K562 (cell line): ENCODE results near the gene KCNH3. TPM values are rescaled to one million over a fixed set of nuclear protein-coding genes. Genes with fewer than 3 reads are reported as not detected.

Experiments used
- ATAC-seq: fragments of 200-7000 bp; cut with Tn5 transposase; 3 replicates; pipeline ENCODE4 v1.9.1; 2020; ENCODE audit warnings: moderate library complexity
- BruUV-seq: library from RNA; stranded (reverse); fragments of 400-500 nt; replicated peaks from 2 replicates; lab custom pipeline; 2021; lab: Mats Ljungman, UMichigan
- CTCF ChIA-PET: fragments of 300-600 bp; formaldehyde crosslinking; extraction: SDS; loops from one replicate; lab custom pipeline; 2021; ENCODE audit warnings: low intra/inter-chr PET ratio; lab: Yijun Ruan, JAX
- POLR2A ChIA-PET: fragments of 300-600, 350-650 bp; sonication (Branson Sonifier 250); formaldehyde crosslinking; extraction: SDS; loops from one replicate; lab custom pipeline; 2021; ENCODE audit warnings: antibody characterized with exemption, inconsistent platforms; lab: Yijun Ruan, JAX
- DNase-seq, 4 experiments: peaks; one replicate each; pipeline versions ENCODE4 v3.0.0 to v3.0.0-alpha.2; 2011 to 2018; ENCODE audit warnings: low spot score in 3 of 4, mixed read lengths in 3 of 4; ENCODE audit errors: extremely low read depth in 1 of 4
- FAIRE-seq: peaks from 2 replicates; lab custom pipeline; 2011; peaks lifted over from hg19 to GRCh38; lab: Jason Lieb, UNC
- H2AFZ ChIP-seq: 2 replicates; pipeline ENCODE4 v1.6.0; 2011; ENCODE audit warnings: low read depth, low read length, control low read depth, inconsistent platforms
- H3K27ac ChIP-seq: fragments of 200-600 bp; 3 replicates; pipeline ENCODE4 v1.8.0; 2011; ENCODE audit warnings: low read depth, mild to moderate bottlenecking, control low read depth, inconsistent platforms, low read length, moderate library complexity, mixed read lengths; ENCODE audit errors: extremely low read depth
- H3K27me3 ChIP-seq, 2 experiments: fragments of 300-600 bp in 1 of 2; 2 replicates in 1 of 2; 3 replicates in 1 of 2; pipeline versions ENCODE4 v1.6.0 to v1.8.0; 2011; ENCODE audit warnings: inconsistent platforms in 2 of 2, low read length in 2 of 2, mild to moderate bottlenecking in 1 of 2, mixed read lengths in 1 of 2, moderate library complexity in 1 of 2; ENCODE audit not compliant: control insufficient read depth in 2 of 2, insufficient read depth in 2 of 2
- H3K36me3 ChIP-seq: fragments of 300-600 bp; 3 replicates; pipeline ENCODE4 v1.8.0; 2011; ENCODE audit warnings: mild to moderate bottlenecking, low read length, inconsistent platforms; ENCODE audit not compliant: control insufficient read depth, insufficient read depth
- H3K4me1 ChIP-seq, 2 experiments: fragments of 200-600 bp in 1 of 2; replicated peaks in 1 of 2; 2 replicates in 1 of 2; 3 replicates in 1 of 2; pipeline versions ENCODE4 v1.5.1 to v1.8.0; 2011; ENCODE audit warnings: inconsistent platforms in 2 of 2, low read length in 2 of 2, mild to moderate bottlenecking in 1 of 2, mixed read lengths in 1 of 2, moderate library complexity in 1 of 2; ENCODE audit not compliant: control insufficient read depth in 2 of 2, insufficient read depth in 2 of 2
- H3K4me2 ChIP-seq: 2 replicates; pipeline ENCODE4 v1.6.1; 2011; ENCODE audit warnings: low read length, control low read depth, inconsistent platforms, mixed read lengths; ENCODE audit not compliant: insufficient read depth
- H3K4me3 ChIP-seq: fragments of 200-600 bp; sonication (generic), shearing (Covaris generic); 2 replicates; pipeline ENCODE4 v1.5.1; 2016; ENCODE audit warnings: control low read depth, inconsistent platforms
- H3K79me2 ChIP-seq: fragments of 200-600 bp; 3 replicates; pipeline ENCODE4 v1.8.0; 2011; ENCODE audit warnings: low read length, inconsistent platforms; ENCODE audit not compliant: control insufficient read depth, insufficient read depth
- H3K9ac ChIP-seq, 2 experiments: 2 replicates each; pipeline versions ENCODE4 v1.6.0 to v1.6.1; 2011; ENCODE audit warnings: low read depth in 2 of 2, low read length in 2 of 2, control low read depth in 1 of 2, inconsistent platforms in 1 of 2, mild to moderate bottlenecking in 1 of 2, mixed read lengths in 1 of 2; ENCODE audit not compliant: insufficient read depth in 1 of 2
- H3K9me1 ChIP-seq: one replicate; pipeline ENCODE4 v1.6.0; 2011; ENCODE audit warnings: inconsistent platforms, mild to moderate bottlenecking, low read length, moderate library complexity; ENCODE audit not compliant: control insufficient read depth, insufficient read depth
- H3K9me3 ChIP-seq: replicated peaks from 2 replicates; pipeline ENCODE4 v1.5.1; 2011; ENCODE audit warnings: low read depth, low read length, inconsistent platforms; ENCODE audit not compliant: control insufficient read depth, insufficient read depth
- H4K20me1 ChIP-seq: replicated peaks from 2 replicates; pipeline ENCODE4 v1.6.1; 2011; ENCODE audit warnings: low read length, inconsistent platforms, mixed read lengths; ENCODE audit not compliant: control insufficient read depth, insufficient read depth
- DNMT1 ChIP-seq: fragments of 450-650 bp; IDR thresholded peaks from 2 replicates; pipeline ENCODE4 v1.6.1; 2016; ENCODE audit warnings: antibody characterized with exemption, mild to moderate bottlenecking
- RCOR1 ChIP-seq, 2 experiments: IDR thresholded peaks; 2 replicates each; pipeline ENCODE4 v1.6.1; 2012; ENCODE audit warnings: low read depth in 2 of 2, low read length in 2 of 2, borderline replicate concordance in 1 of 2, improper control_type of control experiment in 1 of 2
- WGBS: fragments of 100-300 bp; shearing (Covaris generic); methylation state at CpG from one replicate; pipeline ENCODE4 v1.1.6; 2016; ENCODE audit warnings: low coverage, mixed read lengths; ENCODE audit not compliant: insufficient coverage; ENCODE audit errors: missing lambda C conversion rate; 5-methylcytosine and 5-hydroxymethylcytosine counted together
- in situ Hi-C: fragments of 300-500 bp; cut with MboI; formaldehyde crosslinking; loops from 4 replicates; pipeline ENCODE4 v1.15.0; 2018; ENCODE audit warnings: inconsistent platforms, mixed read lengths
- intact Hi-C: fragments of 100-400 bp; cut with micrococcal nuclease; formaldehyde crosslinking; loops from 2 replicates; pipeline ENCODE4 v1.14.2; 2022
- polyA plus RNA-seq, 8 experiments: library from polyadenylated mRNA; depleted of rRNA in 4 of 8; stranded (reverse) in 5 of 8; unstranded in 3 of 8; fragments of >200 nt; fragmentation: Nextera tagmentation in 2 of 8; fragmentation: Illumina TruSeq in 1 of 8; extraction: Ambion mirVana in 2 of 8; extraction: Trizol in 1 of 8; gene quantifications; 2 replicates each; pipeline versions ENCODE4 v1.2.1 to v1.2.3, GENCODE V29; 2011 to 2014; ENCODE audit warnings: inconsistent platforms in 1 of 8, missing spikeins in 1 of 8
- total RNA-seq, 7 experiments: library from RNA; depleted of rRNA in 6 of 7; stranded (reverse); fragments of >200 nt in 6 of 7; fragmentation: Illumina TruSeq in 2 of 7; extraction: Trizol in 2 of 7; gene quantifications; 2 replicates each; pipeline versions ENCODE4 v1.2.1 to v1.2.3, GENCODE V29; 2011 to 2021; ENCODE audit warnings: low replicate concordance in 1 of 7

KCNH3 gene
- total and polyA plus RNA-seq, 9 of the 15 experiments (the other 6 are each of a cell fraction or from before 2014, with no cell fraction given) = 0.01 to 0.09 TPM; not detected in 7

GRCh38 chr12:49549735-49550692 lies 11.2 kb downstream of the KCNH3 start:
- CTCF ChIA-PET = interaction anchor here (0.6 kb wide), 1 partner anchor 541 kb away, joined by 4 read pairs; no protein-coding TSS in a partner anchor
- Histone ChIP-seq H3K27me3 (peaks cover 13 to 58% of the 10 kb centered on the region in 2 experiments; a peak in 4 of 5 replicates), H3K27ac (no peak overlapping the region), H4K20me1 (0 out of 2 replicates have a peak, but pooled peaks cover 3% of the 10 kb centered on the region), H3K36me3 (no peaks in the 10 kb centered on the region), H3K4me3 (no peak overlapping the region), H3K9me3 (no peaks in the 10 kb centered on the region), H3K4me2 (no peak overlapping the region), H3K9ac (no peak overlapping the region; a peak in 1 of 4 replicates)
- intact Hi-C loops (no loop called here), in situ Hi-C loops (no loop called here)
- WGBS = 57% methylated on average over 19 of the region's 28 CpGs
- no peak for ATAC-seq
- POLR2A ChIA-PET = interaction anchor here (1.2 to 1.4 kb wide), 2 partner anchors 10 to 12 kb away, joined by 6 to 7 read pairs; no protein-coding TSS in a partner anchor
- TF ChIP-seq DNMT1 (no peak), RCOR1 (IDR thresholded peaks at IDR 0.05; ENCODE audit: borderline replicate concordance in 1 of 2, low read depth in 2 of 2, low read length in 2 of 2) (no peak)
- TF ChIP-seq, all 486 proteins: peak for 0
- H3K4me1 ChIP-seq = peaks cover 0 to 17% of the 10 kb centered on the region in 2 experiments; a peak in 3 of 5 replicates
- peaks cover 3% of the 10 kb centered on the region for H3K9me1 ChIP-seq
- DNase-seq (no peak), FAIRE-seq (no peak)
- no peaks in the 10 kb centered on the region for H3K79me2 ChIP-seq
- BruUV-seq = no TSS peak
- no peak overlapping the region for H2AFZ ChIP-seq
